OCI-LY3 (cell line): ENCODE data around the gene SLC25A26.

Experiments used
- CTCF ChIP-seq: fragments of 200-600, 300-600 bp; sonication (generic); IDR thresholded peaks from 2 replicates; pipeline ENCODE4 v1.5.1; 2014; ENCODE audit warnings: antibody characterized with exemption, low read length, low read depth
- EZH2phosphoT487 ChIP-seq: fragments of 200-600 bp; shearing (Covaris generic); IDR thresholded peaks from 2 replicates; pipeline ENCODE4 v1.6.1; 2018; ENCODE audit warnings: antibody characterized with exemption, mixed run types, low read depth

- TF ChIP-seq CTCF (no peak), EZH2phosphoT487 (no peak)
Observed at GRCh38 chr3:66394019-66394752, 173.4 kb downstream of the SLC25A26 start.
